ENCODE data around the gene ART1. TPM values are rescaled to one million over a fixed set of nuclear protein-coding genes. Genes with fewer than 3 reads are reported as not detected.

Gene ART1
- polyA plus RNA-seq, 1 donor: 7.6 TPM

Other genes with a start within 250 kb of the ART1 start
- 4.1 TPM for gene ART5, start 3.1 kb upstream of the ART1 start, polyA plus RNA-seq (ENCODE audit: insufficient read length)
- 5.6 TPM for gene CHRNA10, start 26.3 kb downstream of the ART1 start, polyA plus RNA-seq (ENCODE audit: insufficient read length)
- 40.1 TPM for gene NUP98, start 152.4 kb downstream of the ART1 start, polyA plus RNA-seq (ENCODE audit: insufficient read length)
- 25.3 TPM for gene PGAP2, start 163.4 kb downstream of the ART1 start, polyA plus RNA-seq (ENCODE audit: insufficient read length)
- gene RHOG, start 195.8 kb downstream of the ART1 start, polyA plus RNA-seq (ENCODE audit: insufficient read length): 25.0 TPM
- gene STIM1, start 210.5 kb downstream of the ART1 start, polyA plus RNA-seq (ENCODE audit: insufficient read length): 121 TPM